ENCODE data around the gene CFAP77.

The CFAP77 gene

DNA sequence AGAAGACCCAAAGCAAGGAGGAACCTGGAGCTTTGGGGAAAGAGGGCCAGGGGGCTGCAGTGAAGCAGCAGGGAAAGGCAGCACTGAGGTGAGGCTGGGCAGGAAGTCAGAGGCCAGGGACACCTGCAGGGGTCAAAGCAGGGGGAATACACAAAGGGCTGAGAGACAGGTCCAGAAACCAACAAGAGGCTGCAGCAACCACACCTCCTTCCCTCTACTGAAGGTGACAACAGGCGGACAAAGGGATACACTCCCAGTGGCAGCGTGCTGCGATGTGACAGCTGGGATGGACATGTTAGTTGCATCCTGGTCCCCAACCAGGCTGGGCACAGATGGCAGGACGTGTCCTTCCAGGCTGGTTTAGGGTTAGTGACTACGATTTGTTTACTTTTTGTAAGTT lies 12.6 kb downstream of the CFAP77 start (continued):
- no peak for TF ChIP-seq CSRNP3 (CRISPR knock-in tag; IDR thresholded peaks at IDR 0.05)
- TF ChIP-seq ZNF565 (CRISPR knock-in tag; conservative IDR thresholded peaks at IDR 0.05; ENCODE audit: low read depth): no peak
- TF ChIP-seq ZNF70 (CRISPR knock-in tag; IDR thresholded peaks at IDR 0.05): no peak
- TF ChIP-seq GLIS3 (CRISPR knock-in tag; IDR thresholded peaks at IDR 0.05): no peak

DNA sequence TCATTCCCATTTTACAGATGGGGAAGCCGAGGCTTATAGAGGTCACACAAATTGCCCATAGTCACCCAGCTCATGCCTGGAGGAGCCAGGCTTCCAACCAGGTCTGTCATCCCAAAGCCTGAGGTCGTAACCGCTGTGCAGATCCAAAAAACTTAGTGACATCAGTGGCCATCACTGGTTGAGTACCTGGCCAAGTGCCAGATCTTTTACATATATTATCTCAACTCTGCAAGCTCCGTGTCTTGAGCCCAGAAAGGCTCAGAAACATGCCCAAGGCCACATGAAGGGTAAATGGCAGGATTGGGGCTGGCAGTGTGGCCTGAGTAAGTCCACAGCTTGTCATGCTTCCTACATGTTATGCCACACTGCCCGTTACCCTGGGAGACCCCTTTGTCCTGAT lies 13.5 kb downstream of the CFAP77 start:
- no peak for ATAC-seq
- TF ChIP-seq ZNF8 (CRISPR knock-in tag; IDR thresholded peaks at IDR 0.05) (no peak), POU6F1 (CRISPR knock-in tag; IDR thresholded peaks at IDR 0.05; ENCODE audit: borderline replicate concordance, low read depth) (no peak), CREB5 (CRISPR knock-in tag; IDR thresholded peaks at IDR 0.05; ENCODE audit: low read depth) (no peak), ZNF70 (CRISPR knock-in tag; IDR thresholded peaks at IDR 0.05) (no peak), ISL1 (CRISPR knock-in tag; IDR thresholded peaks at IDR 0.05) (no peak), RARB (CRISPR knock-in tag; IDR thresholded peaks at IDR 0.05) (no peak), TOX (CRISPR knock-in tag; IDR thresholded peaks at IDR 0.05; ENCODE audit: borderline replicate concordance) (no peak), ZFP30 (CRISPR knock-in tag; IDR thresholded peaks at IDR 0.05) (no peak), ZNF565 (CRISPR knock-in tag; conservative IDR thresholded peaks at IDR 0.05; ENCODE audit: low read depth) (no peak), CSRNP3 (CRISPR knock-in tag; IDR thresholded peaks at IDR 0.05) (no peak), ARNTL (CRISPR knock-in tag; IDR thresholded peaks at IDR 0.05; ENCODE audit: borderline replicate concordance, low read depth) (no peak), ZFP3 (CRISPR knock-in tag; IDR thresholded peaks at IDR 0.05) (no peak), CSDC2 (CRISPR knock-in tag; IDR thresholded peaks at IDR 0.05) (no peak)

DNA sequence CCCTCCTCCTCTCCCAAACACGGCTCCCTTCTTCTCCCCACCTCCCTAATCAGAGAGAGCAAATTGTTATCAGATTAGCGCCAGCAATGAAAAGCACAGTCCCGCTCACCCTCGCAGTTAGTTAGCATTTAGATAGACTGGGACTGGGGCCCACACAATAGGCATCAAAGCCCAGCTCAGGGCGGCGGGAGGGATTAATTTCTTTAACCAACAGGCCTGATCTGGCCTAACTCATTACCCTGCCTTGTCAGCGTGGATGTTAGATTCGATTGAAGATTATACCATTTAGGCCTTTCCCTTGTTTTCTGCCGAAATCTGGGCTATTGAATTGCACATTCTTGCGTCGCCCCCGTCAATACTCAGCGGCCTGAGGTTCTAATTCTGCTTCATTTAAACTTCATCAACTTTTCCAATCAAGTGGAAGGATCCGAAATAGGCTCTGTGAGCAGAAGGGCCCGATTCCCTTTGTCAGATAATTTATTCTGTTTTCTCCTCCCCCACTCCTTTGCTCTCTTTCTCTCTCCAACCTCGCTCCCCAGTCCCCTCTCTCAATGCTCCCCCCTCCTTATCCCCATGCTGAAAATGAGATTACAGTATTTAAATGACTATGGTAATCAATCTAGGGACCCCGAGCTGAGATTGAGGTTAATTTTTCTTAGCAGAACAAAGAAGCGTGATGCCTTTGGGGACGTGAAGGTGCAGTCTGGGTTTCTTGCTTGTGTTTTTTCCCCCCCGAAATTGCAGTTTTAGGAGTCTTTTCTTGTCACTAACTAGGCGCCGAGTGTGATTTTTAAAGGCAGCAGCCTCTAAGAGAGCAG lies 15.1 kb downstream of the CFAP77 start:
- TF ChIP-seq CREB5 (CRISPR knock-in tag; IDR thresholded peaks at IDR 0.05; ENCODE audit: low read depth) (no peak), GLIS3 (CRISPR knock-in tag; IDR thresholded peaks at IDR 0.05) (no peak), ZNF8 (CRISPR knock-in tag; IDR thresholded peaks at IDR 0.05) (no peak), ISL1 (CRISPR knock-in tag; IDR thresholded peaks at IDR 0.05) (no peak), ZNF565 (CRISPR knock-in tag; conservative IDR thresholded peaks at IDR 0.05; ENCODE audit: low read depth) (no peak), CSDC2 (CRISPR knock-in tag; IDR thresholded peaks at IDR 0.05) (no peak), ARNTL (CRISPR knock-in tag; IDR thresholded peaks at IDR 0.05; ENCODE audit: borderline replicate concordance, low read depth) (no peak), ZNF70 (CRISPR knock-in tag; IDR thresholded peaks at IDR 0.05) (no peak), SNAI2 (CRISPR knock-in tag; IDR thresholded peaks at IDR 0.05) (no peak), ZC3H10 (CRISPR knock-in tag; IDR thresholded peaks at IDR 0.05) (no peak)
- TF ChIP-seq, protein P1, sequence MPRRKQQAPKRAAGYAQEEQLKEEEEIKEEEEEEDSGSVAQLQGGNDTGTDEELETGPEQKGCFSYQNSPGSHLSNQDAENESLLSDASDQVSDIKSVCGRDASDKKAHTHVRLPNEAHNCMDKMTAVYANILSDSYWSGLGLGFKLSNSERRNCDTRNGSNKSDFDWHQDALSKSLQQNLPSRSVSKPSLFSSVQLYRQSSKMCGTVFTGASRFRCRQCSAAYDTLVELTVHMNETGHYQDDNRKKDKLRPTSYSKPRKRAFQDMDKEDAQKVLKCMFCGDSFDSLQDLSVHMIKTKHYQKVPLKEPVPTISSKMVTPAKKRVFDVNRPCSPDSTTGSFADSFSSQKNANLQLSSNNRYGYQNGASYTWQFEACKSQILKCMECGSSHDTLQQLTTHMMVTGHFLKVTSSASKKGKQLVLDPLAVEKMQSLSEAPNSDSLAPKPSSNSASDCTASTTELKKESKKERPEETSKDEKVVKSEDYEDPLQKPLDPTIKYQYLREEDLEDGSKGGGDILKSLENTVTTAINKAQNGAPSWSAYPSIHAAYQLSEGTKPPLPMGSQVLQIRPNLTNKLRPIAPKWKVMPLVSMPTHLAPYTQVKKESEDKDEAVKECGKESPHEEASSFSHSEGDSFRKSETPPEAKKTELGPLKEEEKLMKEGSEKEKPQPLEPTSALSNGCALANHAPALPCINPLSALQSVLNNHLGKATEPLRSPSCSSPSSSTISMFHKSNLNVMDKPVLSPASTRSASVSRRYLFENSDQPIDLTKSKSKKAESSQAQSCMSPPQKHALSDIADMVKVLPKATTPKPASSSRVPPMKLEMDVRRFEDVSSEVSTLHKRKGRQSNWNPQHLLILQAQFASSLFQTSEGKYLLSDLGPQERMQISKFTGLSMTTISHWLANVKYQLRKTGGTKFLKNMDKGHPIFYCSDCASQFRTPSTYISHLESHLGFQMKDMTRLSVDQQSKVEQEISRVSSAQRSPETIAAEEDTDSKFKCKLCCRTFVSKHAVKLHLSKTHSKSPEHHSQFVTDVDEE (CRISPR knock-in tag; IDR thresholded peaks at IDR 0.05): no peak
- no peak for ATAC-seq

Measured in SK-N-SH treated with all-trans-retinoic acid at 6 μM for 48 hours (cell line).